Ascending aorta (tissue), 2 donors: ENCODE data around the gene GBF1. TPM values are rescaled to one million over a fixed set of nuclear protein-coding genes. Genes with fewer than 3 reads are reported as not detected.

Source experiments
- DNase-seq, 2 donors: peaks; one replicate each; pipeline ENCODE4 v3.0.0-alpha.2; 2019; ENCODE audit warnings: low spot score in 2 of 2
- H3K27ac ChIP-seq, 2 donors: fragments of 200-600 bp; sonication (generic); one replicate each; pipeline ENCODE4 v1.5.1; 2016 to 2017; ENCODE audit warnings: mild to moderate bottlenecking in 1 of 2
- H3K27me3 ChIP-seq: fragments of 200-600 bp; sonication (generic); one replicate; pipeline ENCODE4 v1.5.1; 2017
- H3K36me3 ChIP-seq, 2 donors: fragments of 200-600 bp; sonication (generic); one replicate each; pipeline ENCODE4 v1.5.1; 2016
- H3K4me1 ChIP-seq, 2 donors: fragments of 200-600 bp; sonication (generic); one replicate each; pipeline ENCODE4 v1.5.1; 2016 to 2017; ENCODE audit warnings: mild to moderate bottlenecking in 1 of 2
- H3K4me3 ChIP-seq, 2 donors: fragments of 200-600 bp; sonication (generic); one replicate each; pipeline ENCODE4 v1.5.1; 2016 to 2017; ENCODE audit warnings: mild to moderate bottlenecking in 1 of 2
- H3K9me3 ChIP-seq, 2 donors: fragments of 200-600 bp; sonication (generic); one replicate each; pipeline ENCODE4 v1.5.1; 2016
- intact Hi-C: fragments of 100-400 bp; cut with DNase I; formaldehyde crosslinking; loops from one replicate; pipeline ENCODE4 v1.15.1; 2023
- total RNA-seq: library from RNA; depleted of rRNA; stranded (reverse); fragments of >200 nt; gene quantifications from one replicate; pipeline ENCODE4 v1.1.0, GENCODE V29; 2016
- TF ChIP-seq, protein P1 (sequence below), 3 experiments: fragments of 200-600 bp in 2 of 3; fragments of 450-650 bp in 1 of 3; sonication (generic) in 2 of 3; IDR thresholded peaks; one replicate each; pipeline ENCODE4 v1.5.1; 2016 to 2019; ENCODE audit warnings: antibody characterized with exemption in 3 of 3, mild to moderate bottlenecking in 1 of 3, moderate library complexity in 1 of 3

Gene GBF1
- total RNA-seq, 1 donor from 2014 or later = 56.0 TPM

DNA sequence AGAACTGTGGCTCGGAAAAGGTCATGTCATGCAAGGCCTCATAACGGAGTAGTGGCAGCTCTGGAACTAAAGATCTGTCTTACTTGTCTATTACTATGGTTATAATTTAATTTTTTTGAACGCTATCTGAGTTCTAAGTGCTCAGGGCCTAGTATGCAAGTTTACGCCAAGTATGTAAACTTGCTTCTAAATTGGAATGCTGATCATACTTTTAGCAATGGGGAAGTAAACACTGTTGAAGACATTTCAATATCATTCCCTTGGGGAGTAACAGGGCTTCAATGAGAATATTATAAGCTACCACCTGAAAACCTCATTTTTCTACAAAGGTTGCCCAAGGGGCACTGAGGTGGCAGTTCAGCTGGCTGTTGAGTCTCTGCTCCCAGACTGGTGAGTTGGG lies 80.7 kb downstream of the GBF1 start:
- DNase-seq = no peak
- intact Hi-C loops = no loop called here
- TF ChIP-seq, protein P1, sequence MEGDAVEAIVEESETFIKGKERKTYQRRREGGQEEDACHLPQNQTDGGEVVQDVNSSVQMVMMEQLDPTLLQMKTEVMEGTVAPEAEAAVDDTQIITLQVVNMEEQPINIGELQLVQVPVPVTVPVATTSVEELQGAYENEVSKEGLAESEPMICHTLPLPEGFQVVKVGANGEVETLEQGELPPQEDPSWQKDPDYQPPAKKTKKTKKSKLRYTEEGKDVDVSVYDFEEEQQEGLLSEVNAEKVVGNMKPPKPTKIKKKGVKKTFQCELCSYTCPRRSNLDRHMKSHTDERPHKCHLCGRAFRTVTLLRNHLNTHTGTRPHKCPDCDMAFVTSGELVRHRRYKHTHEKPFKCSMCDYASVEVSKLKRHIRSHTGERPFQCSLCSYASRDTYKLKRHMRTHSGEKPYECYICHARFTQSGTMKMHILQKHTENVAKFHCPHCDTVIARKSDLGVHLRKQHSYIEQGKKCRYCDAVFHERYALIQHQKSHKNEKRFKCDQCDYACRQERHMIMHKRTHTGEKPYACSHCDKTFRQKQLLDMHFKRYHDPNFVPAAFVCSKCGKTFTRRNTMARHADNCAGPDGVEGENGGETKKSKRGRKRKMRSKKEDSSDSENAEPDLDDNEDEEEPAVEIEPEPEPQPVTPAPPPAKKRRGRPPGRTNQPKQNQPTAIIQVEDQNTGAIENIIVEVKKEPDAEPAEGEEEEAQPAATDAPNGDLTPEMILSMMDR (IDR thresholded peaks at IDR 0.05) = no peak
- H3K4me3 ChIP-seq = no peak overlapping the region
- H3K4me1 ChIP-seq = no peaks in the 10 kb centered on the region
- H3K27ac ChIP-seq = no peak overlapping the region
- H3K36me3 ChIP-seq = peaks cover 0 to 7% of the 10 kb centered on the region in 2 donors
- H3K27me3 ChIP-seq = no peaks in the 10 kb centered on the region
- no peaks in the 10 kb centered on the region for H3K9me3 ChIP-seq

DNA sequence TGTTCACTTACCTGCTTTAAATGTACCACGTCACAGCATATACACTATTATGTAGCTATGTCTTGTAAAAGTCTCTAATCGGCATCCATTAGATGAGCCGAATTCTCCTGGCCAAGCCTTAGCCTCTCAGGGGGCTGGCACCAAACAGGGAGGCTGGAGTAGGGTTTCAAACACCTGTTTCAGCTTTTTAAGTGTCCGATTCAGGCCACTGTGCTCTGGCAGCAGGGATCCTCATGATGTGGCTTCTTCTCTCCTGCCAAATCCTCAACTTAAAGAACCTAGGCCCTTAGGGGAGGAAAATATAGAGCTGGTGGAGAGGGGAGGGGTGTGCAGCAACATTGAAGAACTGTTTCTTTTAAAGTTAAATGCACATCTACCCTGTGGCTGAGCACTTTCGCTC lies 81.7 kb downstream of the GBF1 start:
- Histone ChIP-seq H3K36me3 (no peaks in the 10 kb centered on the region), H3K4me3 (no peak overlapping the region), H3K27me3 (no peaks in the 10 kb centered on the region), H3K4me1 (no peaks in the 10 kb centered on the region), H3K9me3 (no peaks in the 10 kb centered on the region), H3K27ac (no peak overlapping the region)
- no peak for DNase-seq
- TF ChIP-seq, protein P1 (IDR thresholded peaks at IDR 0.05) = no peak
- intact Hi-C loops = no loop called here

DNA sequence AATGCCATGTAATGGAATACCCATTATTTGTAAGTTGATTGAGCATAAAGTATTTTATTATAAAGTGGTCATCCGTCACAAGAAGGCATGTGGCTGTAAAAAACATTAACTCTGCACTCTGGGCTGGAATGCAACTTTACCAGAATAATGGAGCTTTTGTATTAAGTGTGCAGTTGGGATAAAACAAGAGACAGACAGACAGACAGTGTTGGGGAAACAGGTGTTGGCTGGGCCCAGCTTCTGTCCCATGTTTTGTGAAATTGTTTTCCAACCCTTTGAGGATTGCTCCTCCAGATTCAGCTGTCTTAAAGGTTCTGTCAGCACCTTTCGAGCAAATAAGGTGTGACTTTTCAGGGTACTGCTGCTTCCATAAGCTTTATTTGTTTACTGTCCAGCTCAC lies 82.3 kb downstream of the GBF1 start:
- Histone ChIP-seq H3K27ac (no peak overlapping the region), H3K27me3 (no peaks in the 10 kb centered on the region), H3K4me3 (no peak overlapping the region), H3K9me3 (no peaks in the 10 kb centered on the region), H3K4me1 (no peaks in the 10 kb centered on the region), H3K36me3 (peaks cover 0 to 4% of the 10 kb centered on the region in 2 donors)
- no peak for DNase-seq
- intact Hi-C loops = no loop called here
- TF ChIP-seq, protein P1 (IDR thresholded peaks at IDR 0.05) = no peak

DNA sequence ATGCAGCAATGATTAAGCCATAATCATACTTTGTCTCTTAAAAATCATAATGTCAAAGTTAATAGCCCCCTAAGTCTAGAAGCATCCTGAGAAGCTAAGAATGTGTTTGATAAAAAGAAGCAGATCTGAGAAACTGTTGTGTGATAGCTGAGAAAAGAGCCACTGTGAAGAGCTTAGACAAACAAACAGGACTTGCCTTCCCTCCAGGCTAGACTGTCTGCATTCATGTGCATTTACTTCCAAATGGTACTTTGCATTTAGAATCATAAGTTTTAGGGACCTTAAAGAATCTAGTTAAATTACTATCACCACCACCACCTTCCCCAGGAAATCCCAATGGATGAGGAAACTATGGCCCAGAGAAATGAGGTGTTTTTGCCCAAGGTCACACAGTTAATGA lies 87.4 kb downstream of the GBF1 start:
- H3K27me3 ChIP-seq = no peaks in the 10 kb centered on the region
- TF ChIP-seq, protein P1 (IDR thresholded peaks at IDR 0.05) = no peak
- H3K4me1 ChIP-seq = no peaks in the 10 kb centered on the region
- intact Hi-C loops = no loop called here
- DNase-seq = no peak
- H3K9me3 ChIP-seq = no peaks in the 10 kb centered on the region
- H3K4me3 ChIP-seq = no peak overlapping the region
- peaks cover 0 to 9% of the 10 kb centered on the region in 2 donors for H3K36me3 ChIP-seq
- H3K27ac ChIP-seq = no peak overlapping the region

DNA sequence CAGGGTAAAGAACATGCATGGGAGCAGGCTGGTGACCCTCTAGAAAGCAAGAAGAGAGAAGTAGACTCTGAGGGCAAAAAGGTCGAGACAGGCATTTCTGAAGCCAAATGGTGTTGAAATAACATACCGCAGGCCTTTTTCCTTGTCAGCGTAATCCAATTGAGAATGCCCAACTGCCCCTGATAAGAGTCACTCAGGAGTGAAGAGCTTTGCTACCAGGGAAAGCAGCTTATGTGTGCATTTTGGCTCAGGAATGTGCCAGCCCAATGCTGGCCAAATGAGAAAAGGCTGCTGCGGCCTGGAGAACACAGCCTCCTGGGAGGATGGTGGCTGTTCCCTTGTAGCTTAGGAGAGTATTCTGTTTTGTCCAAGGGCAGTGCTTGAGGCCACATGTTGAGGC lies 88.8 kb downstream of the GBF1 start:
- Histone ChIP-seq H3K36me3 (peaks cover 0 to 9% of the 10 kb centered on the region in 2 donors), H3K4me1 (no peaks in the 10 kb centered on the region), H3K27ac (no peak overlapping the region), H3K27me3 (no peaks in the 10 kb centered on the region), H3K4me3 (no peak overlapping the region), H3K9me3 (no peaks in the 10 kb centered on the region)
- intact Hi-C loops = no loop called here
- TF ChIP-seq, protein P1 (IDR thresholded peaks at IDR 0.05) = no peak
- no peak for DNase-seq

DNA sequence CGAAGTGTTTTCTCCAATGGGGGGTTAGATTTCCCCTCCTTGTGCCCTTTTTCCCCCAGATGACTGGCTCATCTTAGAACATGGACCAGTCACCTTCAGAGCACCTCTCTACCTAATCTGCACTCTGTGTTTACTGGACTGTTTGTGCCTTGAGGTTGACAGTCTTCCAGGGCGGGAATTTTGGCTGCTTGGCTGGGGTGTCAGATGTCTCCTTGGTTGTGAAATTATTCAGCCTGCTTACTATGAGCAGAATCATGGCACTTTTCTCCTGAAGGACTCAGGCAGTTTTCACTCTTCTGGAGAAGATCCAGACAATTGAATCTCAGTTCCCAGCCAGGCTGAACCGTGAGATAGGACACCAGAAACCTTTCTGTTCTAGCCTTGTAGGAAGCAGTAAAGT lies 89.9 kb downstream of the GBF1 start:
- H3K9me3 ChIP-seq = no peaks in the 10 kb centered on the region
- H3K27me3 ChIP-seq = no peaks in the 10 kb centered on the region
- intact Hi-C loops = no loop called here
- no peak overlapping the region for H3K4me3 ChIP-seq
- peaks cover 0 to 9% of the 10 kb centered on the region in 2 donors for H3K36me3 ChIP-seq
- TF ChIP-seq, protein P1 (IDR thresholded peaks at IDR 0.05) = no peak
- no peak overlapping the region for H3K27ac ChIP-seq
- no peak for DNase-seq
- no peaks in the 10 kb centered on the region for H3K4me1 ChIP-seq
